HG03432 (cell line): ENCODE data around the gene NRSN2.

Experiments used
- ATAC-seq: cut with Tn5 transposase; IDR thresholded peaks from one replicate; pipeline ENCODE4 v1.9.1; 2021; ENCODE audit warnings: mild to moderate bottlenecking, moderate library complexity; ENCODE audit not compliant: unreplicated experiment

Gene NRSN2

GRCh38 chr20:396619-397431 lies 49.9 kb downstream of the NRSN2 start:
- ATAC-seq: no peak

DNA sequence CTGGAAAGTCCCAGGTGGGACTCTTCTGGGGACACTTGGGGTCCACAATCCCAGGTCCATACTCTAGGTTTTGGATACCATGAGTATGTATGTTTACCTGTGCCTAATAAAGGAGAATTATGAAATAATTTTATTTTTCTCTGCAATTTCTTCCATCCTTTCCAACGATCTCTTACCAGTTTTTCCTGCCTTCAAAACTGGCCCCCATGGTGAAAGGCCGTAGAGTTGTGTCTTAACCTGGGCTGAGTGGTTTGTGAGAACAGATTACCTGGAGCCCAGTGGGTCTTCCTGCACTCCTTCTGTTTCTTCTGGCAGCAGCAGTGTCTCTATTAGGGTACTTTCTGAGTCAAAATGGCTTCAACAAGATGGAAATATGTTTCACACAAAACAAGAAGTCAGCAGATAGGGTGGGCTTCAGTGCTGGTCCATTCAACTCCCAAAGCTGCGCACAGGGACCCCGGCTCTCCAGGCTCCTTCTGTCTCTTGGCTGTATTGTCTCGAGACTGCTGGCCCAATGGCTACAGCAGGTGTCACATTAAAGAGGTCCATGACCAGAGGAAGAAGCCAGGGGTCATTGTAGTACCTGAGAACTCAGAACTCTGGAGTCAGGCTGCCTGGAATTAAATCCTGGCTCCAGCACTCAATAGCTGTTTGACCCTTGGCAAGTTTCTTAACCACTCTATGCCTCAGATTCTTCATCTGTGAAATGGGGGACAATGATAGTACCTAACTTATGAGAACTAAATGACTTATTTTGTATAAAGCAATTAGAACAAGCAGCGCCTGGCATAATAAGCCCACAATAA lies 50.7 kb downstream of the NRSN2 start:
- ATAC-seq: no peak

GRCh38 chr20:399182-399707 lies 52.3 kb downstream of the NRSN2 start:
- ATAC-seq: no peak

DNA sequence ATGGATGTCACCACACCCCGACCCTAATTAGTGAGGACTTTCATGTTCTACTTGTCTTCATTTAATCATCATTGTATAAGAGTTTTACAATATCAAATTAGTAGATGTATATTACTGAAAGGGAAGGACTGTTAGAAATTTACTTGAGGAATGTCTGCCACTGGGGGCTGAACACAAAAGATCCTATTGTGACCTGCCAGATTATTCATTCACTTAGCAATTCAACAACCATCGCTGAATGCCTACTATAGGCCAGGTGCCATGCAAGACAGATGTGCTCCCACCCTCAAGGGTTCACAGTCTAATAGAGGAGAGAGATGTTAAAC lies 53.2 kb downstream of the NRSN2 start:
- no peak for ATAC-seq

DNA sequence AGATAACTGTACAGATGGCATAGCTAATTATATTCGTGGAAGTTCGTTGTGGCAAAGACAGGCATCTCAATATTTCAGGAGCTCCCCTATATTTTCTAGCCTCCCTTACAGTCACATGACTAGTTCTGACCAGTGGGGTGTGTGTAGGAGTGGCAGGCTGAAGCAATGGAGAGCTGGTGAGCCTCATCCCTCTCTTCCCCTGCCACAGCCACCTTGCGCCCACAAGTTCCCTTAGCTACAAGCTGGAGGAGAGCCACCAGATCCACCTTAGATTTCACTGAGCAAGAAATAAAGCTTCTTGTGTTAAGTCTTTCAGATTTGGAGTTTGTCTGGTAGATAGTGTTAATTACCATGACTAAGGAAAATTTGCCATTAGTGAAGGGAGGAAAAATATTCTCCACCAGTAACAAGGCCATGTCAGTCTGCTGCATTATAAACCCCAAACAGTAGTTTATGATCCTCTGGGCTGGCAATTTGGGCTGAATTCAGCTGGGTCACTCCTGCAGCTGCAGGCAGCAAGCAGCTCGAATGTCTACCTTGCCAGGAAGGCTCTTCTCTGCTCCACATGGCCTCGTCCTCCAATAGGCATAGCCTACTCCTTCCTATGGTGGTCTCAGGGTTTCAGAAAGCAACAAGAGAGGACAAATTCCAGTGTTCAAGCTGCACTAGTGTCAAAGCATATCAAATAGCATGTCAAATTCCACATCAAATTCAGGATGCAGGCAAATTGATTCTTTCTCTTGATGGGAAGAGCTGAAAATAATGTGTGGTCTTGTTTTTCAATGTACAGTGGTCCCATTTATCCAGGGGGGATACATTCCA lies 53.8 kb downstream of the NRSN2 start:
- no peak for ATAC-seq

DNA sequence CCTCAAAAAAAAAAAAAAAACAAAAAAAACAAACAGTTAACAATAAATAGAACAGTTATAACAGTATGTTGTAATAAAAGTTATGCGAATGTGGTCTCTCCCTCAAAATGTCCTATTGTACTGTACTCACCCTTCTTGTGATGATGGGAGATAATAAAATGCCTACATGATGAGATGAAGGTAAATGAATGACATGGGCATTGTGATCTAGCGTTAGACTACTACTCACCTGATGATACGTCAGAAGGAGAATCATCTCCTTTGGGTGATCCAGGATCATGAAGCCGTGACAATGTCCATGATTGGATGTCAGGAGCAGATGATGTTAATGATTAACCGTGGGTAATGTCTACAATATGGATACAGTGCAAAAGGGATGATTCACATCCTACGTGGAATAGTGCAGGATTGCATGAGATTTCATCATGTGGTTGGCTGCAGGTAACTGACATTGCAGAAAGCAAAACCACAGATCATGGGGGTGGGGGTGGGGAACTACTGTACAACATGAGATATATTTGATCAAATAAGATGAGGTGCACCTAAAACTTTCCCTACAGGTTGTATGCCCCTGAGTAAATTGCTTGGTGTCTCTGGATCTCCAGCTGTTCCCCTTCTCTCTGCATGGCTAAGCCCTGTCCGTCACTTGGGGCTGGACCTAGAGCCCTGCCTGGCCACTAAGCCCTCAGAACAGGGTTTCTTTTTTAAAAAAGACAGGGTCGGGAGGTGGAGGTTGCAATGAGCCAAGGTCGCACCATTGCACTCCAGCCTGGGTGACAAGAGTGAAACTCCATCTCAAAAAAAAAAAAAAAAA lies 55.0 kb downstream of the NRSN2 start:
- no peak for ATAC-seq

DNA sequence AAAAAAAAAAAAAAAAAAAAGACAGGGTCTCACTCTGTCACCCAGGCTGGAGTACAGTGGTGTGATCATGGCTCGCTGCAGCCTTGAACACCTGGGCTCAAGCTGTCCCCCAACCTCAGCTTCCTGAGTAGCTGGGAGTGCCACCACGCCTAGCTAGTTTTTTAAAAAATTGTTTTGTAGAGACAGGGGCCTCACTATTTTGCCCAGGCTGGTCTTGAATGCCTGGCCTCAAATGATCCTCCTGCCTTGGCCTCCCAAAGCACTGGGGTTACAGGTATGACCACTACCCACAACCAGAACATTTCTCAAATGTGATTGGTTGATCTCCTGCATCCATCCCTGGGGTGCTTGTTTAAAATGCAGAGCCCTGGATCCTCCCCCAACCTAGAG lies 55.6 kb downstream of the NRSN2 start:
- ATAC-seq: no peak

DNA sequence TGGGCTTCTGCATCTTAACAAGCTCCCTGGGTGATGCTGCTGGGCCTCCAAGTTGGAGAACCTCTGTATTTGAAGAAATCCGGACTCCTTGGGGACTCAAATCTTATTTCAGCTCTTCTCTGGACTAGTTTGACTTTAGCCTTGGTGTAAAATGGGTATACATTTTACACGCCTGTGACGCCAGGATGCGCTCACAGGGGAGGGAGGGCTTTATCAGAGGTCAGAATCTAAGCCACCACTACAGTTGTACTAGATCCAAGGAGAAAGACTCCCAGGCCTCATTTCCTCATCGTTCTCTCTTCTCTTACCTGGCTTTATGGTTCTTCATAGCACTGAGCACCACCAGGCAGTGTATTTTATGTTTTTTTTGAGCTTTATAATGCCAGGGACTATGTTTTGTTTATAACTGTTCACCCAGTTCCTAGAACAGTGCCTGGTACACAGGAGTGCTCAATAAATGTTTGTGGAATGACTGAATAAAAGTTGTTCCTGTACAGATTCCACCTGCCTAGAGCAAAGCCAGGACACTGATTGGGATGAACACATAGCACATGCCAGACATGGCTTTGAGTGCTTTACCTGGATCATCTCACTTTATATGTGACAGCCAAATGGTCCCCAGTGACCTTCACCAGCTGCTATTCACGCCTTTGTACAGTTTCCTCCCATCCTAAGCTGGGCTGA lies 56.1 kb downstream of the NRSN2 start:
- ATAC-seq: no peak

- no peak for ATAC-seq
Observed at GRCh38 chr20:403582-403957, 56.7 kb downstream of the NRSN2 start.

DNA sequence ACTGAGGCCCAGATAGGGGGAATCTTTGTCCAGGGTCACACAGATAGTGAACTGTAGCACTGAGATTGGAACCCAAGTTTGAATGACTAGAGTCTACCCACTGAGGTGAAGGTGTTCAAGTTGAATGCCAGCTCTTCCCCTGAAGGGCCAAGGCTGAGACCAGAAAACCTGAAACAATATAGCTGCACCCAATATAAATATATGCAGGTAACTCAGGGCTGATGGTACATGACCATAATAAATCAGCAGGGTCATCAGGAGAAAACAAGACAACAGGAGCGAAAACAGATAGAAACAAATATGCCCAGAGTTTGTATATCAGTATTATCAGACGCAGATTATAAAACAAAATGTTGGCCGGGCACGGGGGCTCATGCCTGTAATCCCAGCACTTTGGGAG lies 57.2 kb downstream of the NRSN2 start:
- ATAC-seq: no peak
